Forelimb muscle (tissue), 1 donor: ENCODE measurements around the gene IPO9. TPM values are rescaled to one million over a fixed set of nuclear protein-coding genes. Genes with fewer than 3 reads are reported as not detected.
"Not testable (repeated sequence)": the region's sequence is repeated elsewhere in the genome, so short reads cannot be mapped to it uniquely, and the experiment has no call there.

ENCODE experiments used
- DNase-seq: peaks from one replicate; pipeline ENCODE4 v3.0.0-alpha.2; 2013; ENCODE audit warnings: low read depth
- polyA plus RNA-seq: library from polyadenylated mRNA; unstranded; fragments of 120-200 nt; gene quantifications from one replicate; pipeline ENCODE4 v1.2.1, GENCODE V29; 2013; ENCODE audit not compliant: insufficient read length

Gene IPO9
- polyA plus RNA-seq, 1 donor = 41.0 TPM

DNA sequence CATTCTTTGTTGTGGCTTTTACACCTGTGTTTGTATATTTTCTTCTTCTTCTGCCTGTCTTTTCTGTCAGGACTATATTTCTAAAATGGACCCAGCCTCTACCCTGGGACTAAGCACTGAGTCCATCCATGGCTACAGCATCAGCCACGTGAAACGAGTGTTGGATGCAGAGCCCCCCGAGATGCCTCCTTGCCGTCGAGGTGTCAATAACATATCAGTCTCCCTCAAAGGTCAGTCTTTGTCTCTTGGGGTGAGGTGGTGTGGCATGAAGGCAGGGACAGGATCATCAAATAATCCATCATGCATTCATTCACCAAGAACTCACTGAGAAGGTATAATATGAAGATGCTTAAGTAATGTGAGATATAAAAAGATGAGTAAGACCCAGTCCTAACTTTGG lies 19.1 kb upstream of the IPO9 start:
- no peak for DNase-seq

DNA sequence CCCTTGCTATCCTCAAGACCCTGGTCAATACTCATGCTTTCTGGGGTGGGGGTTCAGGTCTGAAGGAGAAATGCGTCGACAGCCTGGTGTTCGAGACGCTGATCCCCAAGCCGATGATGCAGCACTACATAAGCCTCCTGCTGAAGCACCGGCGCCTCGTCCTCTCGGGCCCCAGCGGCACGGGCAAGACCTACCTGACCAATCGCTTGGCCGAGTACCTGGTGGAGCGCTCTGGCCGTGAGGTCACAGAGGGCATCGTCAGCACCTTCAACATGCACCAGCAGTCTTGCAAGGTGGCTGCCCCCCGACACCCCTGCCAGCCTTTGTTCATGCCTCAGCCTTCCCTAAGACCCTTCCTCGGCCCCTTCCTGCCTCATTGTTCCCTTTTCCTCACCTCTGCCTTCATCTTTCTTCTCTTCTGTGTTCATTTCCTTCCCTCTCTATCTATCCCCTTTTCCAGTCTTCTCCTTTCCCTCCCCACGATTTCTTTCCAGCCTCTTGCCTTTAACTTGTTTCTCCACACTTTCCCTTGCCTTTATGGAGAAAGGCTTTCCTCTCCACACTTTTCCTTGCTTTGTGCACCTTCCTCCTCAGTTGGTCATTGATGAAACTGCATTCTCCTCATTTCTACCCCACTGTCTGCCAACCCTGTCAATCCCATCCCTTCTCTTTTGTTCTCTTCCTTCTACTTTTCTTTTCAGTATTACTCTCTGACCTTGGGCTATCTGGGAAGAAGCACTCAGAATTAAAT lies 18.3 kb upstream of the IPO9 start:
- no peak for DNase-seq

DNA sequence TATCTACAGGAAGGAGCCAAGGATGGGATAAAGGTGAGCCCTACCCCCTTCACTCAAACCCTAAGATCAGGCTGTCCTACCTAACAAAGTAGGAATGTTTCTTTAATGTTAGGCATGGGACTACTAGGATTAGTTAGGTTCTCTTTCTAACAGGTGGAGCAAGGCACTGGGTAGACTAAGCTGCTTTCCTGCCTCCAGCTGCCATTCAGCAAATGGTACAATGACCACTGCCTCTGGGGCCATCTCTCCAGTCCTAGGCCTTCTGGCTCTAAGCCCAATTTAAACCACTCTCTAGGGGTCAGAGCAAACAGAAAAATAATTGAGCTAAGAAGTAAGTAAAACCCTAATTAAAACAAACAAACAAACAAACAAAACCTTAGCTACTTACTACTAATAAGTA lies 15.7 kb upstream of the IPO9 start:
- DNase-seq = no peak

DNA sequence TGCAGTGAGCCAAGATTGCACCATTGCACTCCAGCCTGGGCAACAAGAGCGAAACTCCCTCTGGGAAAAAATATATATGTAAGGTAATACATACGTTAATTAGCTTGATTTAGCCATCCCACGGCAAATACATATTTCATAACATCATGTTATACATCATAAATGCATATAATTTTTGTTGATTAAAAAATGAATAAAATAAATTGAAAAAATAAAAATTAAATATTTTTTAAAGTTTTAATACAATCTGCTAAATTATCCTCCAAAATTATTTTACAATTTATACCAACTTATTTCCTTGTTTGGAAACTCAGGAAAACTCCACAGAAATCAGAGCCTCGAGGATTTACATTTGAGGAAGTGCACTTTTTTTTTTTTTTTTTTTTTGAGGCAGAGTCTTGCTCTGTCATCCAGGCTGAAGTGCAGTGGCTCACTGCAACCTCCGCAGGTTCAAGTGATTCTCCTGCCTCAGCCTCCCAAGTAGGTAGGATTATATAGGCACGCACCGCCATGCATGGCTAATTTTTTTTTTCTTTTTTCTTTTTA lies 12.6 kb upstream of the IPO9 start:
- DNase-seq = no peak

DNA sequence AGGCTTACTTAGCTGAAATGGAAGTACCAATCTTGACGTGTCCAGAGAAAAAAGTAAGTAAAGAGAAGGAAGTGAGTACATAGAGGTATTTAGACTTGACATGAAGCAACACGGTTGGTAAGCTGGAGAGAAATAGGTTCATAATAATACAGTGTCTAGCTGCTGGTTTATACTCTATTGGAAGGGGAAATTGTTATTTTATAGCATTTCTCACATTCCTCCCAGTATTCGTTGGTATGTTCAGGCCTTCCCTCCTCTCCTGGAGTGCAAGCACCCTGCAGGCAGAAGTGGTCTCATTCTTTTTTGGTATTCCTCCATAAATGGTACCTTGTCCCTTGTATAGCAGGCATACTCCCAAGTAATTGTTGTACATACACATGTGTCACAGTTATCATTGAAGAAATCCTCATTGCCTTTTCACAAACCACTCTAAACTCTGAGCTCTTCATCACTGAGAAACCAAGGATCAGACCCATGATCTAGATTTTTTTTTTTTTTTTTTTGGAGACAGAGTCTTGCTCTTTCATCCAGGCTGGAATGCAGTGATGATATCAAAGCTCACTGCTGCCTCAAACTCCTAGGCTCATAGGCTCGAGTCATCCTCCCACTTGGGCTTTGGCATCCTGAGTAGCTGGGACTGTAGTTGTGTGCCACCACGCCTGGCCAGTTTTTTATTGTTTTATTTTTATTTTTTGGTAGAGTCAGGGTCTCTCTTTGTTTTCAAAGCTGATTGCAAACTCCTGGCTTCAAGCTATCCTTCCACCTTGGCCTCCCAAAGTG lies 9.8 kb upstream of the IPO9 start:
- no peak for DNase-seq

DNA sequence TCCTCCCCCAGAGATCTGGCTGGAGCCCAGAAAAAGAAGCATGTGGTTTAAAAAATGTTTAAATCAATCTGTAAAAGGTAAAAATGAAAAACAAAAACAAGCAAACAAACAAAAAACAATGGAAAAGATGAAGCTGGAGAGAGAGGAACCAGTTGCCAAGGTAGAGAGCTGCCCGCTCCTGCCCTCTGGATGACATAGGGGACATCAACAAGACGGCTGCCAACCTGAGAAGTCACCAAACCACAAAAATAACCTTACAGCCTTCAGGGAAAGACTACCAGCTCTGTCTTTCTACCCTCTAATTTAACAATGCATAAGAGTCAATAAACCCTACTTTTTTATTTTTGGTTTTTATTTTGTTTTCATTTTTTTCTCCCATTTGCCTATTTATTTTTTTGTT lies 8.5 kb upstream of the IPO9 start:
- no peak for DNase-seq

DNA sequence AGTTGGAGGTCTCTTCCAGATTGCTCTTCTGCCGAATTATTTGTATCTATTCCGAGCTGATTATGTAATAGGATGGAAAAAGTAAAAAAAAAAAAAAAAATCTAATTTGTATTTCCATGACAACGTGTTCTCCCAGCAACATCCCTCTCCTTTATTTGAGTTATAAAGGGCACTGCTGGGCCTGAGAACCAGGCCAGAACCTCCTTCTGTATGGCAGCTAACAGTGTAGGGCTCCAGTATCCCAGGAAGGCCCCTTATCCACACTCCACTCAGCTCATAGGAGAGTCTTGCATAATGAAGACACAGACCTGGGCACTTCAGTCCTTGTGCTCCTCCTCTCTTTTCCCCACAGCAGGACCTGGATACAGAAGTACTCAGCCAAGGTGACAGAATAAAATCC lies 3.7 kb upstream of the IPO9 start:
- DNase-seq = no peak

DNA sequence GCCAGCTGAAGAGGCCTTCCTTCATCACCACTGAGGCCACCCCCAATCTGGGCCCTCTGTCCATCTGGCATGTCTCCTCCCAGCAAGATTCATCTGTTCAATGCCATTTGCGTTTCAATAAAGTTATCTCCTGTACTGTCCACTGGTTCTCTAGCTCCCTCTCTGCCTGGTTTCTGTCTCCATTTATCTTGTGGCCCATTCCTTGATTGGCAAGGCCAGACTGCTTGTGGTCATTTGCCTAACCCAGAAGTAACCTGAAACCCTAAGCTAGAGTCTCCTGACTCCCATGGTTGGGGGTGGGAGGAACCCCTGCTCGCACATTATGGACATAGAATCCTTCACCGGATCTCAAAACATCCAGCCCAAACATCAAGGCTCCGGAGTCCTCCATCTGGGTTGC lies 2.1 kb upstream of the IPO9 start:
- DNase-seq = no peak

DNA sequence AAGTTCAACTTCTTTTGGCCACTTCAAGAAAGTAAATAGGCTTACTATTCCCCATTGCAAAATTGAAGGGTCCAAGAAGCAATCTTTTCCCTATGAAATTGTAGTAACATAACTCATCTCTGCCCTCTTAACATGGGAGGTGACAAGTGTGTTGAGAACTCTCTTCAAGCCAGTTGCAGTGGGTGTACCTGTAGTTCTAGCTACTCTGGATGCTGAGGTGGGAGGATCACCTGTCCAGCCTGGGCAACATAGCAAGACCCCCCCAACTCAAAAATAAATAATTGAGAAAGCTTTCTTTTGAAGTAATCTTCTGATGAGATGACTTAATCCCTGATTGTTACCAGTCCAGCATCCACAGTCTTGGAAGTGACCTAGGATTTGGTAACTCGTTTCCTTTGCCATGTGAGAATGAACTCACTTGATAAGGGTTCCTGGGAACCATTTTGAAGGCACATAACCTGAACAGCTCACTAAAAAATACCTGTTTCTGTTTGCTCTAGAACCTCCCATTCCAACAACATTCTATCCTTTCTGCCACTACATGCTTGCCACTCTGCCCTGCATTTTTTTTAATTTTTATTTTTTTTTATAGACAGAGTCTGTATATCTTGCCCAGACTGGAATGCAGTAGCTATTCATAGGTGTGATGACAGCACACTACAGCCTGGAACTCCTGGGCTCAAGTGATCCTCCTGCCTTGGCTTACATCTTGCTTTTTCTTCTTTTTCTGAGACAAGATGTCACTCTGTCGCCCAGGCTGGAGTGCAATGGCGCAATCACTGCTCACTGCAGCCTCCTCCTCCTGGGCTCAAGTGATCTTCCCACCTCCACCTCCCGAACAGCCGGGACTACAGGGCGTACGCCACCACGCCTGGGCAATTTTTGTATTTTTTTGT lies 1.4 kb upstream of the IPO9 start:
- DNase-seq = no peak

DNA sequence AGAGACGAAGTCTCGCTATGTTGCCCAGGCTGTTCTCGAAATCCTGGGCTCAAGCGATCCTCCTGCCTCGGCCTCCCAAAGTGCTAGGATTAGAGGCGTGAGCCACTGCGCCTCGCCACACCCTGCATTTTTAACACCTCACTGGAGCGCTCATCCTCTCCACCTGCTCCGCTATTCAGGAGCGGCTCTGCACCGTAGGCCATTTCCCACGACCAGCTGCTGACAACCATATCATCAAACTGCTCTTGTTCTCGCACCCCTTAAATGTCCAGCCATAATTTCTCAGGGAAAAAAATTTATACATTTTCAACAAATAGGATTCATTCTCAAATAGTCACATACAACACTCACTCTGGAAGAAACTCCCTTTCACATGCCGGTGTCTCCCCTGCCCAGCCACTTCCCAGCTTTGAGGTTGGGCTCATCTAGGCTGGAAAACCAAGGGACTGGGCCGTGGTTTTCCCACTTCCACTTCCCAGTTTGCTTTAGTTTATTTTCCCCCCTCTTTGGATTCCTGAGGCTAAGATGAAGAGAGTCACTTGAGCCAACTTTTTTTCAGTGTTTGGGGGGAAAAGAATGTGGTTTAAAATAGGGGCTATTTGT lies 639 bp upstream of the IPO9 start:
- no peak for DNase-seq

DNA sequence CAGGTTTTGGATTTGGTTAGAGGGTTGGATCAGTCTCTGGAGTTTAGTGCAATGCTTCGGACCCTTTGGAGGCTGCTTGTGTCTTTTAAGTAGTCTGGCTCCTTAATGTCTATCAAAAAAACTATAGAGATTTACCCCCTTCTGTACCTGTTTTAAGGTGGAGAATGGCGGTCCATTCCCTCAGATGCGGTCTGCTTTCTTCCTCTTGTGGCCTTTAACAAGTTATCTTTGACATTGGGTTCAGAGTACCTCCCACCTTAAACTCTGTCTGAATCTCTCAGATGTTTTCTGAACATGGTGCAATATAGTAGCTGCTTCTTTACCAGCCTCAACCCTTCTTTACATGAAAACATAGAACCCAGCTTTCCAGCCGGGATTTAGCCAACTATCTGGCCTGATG lies 2.4 kb downstream of the IPO9 start:
- DNase-seq = no peak

DNA sequence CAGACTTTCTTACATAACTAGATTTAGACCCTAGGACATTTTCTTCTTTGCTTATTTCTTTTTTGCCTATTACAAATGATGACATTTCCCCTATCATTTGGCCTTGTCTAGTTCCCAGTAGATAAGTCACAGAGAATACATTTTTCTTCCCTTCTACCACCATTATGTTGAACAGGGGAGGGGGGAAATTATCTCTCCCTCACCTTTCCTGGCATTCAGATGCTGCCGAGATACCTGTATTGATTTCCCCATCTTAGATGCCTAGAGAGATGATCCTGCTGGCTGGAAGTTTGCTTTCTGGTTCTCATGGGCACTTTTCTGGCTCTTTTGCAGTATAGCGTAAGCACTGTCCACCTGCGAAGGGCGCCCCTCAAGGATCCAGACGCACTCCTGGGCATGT lies 5.7 kb downstream of the IPO9 start:
- DNase-seq = no peak

DNA sequence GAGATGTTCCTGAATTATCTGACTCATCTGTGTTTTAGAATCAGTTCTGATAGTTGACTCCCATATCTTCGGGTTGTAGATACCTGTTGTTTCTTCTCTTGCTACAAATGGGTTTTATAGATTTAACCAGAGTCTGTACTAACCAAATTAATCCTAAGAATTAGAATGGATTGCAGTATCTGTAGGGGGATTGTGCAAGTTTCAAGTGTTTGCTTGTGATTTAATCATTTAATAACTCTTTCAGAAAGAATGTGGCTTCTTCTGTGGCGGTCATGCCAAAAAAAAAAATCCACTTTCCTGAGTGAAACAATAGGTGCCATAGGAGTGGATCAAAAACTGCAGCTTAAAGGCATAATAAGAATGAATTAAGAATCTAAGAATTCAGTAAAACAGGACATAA lies 9.4 kb downstream of the IPO9 start:
- no peak for DNase-seq

DNA sequence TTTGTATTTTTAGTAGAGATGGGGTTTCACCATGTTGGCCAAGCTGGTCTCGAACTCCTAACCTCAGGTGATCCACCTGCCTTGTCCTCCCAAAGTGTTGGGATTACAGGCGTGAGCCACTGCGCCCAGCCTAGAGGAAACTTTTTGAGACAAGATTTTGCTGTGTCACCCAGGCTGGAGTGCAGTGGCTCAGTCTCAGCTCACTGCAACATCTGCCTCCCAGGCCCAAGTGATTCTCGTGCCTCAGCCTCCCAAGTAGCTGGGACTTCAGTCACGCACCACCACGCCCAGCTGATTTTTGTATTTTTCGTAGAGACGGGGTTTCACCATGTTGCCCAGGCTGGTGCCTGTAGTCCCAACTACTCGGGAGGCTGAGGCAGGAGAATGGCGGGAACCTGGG lies 10.1 kb downstream of the IPO9 start:
- not testable (repeated sequence) for DNase-seq

DNA sequence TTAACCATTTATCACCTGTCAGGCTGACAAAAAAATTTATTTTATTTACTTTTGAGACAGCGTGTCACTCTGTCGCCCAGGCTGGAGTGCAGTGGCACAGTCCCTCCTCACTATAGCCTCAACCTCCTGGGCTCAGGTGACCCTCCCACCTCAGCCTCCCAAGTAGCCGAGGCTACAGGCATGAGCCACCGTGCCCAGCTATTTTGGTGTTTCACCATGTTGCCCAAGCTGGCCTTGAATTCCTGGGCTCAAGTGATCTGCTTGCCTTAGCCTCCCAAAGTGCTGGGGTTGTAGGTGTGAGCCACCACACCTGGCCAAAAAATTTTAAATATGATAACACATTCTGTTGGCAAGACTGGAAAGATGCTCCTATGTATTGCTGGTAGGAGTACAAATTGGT lies 11.1 kb downstream of the IPO9 start:
- DNase-seq = no peak

DNA sequence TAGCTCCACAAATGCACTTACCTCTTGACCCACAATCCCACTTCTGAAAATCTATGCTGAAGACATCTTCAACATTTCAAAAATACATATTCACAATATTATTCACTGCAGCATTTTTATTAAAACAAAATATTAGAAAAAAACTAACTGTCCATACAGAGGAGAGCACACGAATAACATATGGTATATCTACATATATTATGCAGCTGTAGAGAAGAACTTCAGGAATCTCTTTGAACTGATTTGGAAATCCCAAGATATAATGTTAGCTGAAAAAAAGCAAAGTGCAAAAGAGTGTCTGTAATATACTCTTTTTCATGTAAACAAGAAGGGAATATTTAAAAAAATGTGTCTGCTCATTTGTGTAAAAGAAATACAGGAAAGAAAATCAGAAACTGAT lies 11.5 kb downstream of the IPO9 start:
- DNase-seq = no peak

DNA sequence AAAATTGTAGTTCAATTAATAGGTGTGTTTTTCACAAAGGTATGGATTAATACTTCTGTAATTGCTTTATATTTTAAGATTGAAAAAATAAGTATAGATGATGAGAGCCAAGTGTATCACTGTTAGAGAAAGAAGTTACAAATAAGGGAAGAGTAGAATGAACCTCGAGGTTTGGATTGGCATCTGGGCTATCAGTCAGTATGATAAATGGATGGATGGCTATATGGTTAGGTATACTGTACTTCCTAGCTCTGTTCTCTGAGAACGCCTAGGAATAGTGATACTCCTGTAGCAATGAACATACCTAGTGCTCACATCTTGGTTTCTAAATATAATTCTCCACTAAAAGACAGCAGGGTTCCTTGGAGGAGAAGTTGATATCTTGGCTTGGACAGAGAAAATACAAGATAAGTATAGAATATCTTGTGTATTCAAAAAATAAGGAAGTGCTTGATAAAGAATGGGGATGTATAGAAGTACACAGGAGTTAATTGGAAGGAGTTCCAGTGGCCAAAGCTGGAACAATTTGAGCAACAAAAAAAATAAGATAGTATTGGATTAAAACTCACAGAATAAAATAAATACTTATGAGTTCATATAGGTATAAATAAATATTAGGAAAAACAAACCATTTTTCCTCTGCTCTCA lies 12.4 kb downstream of the IPO9 start:
- DNase-seq = no peak

DNA sequence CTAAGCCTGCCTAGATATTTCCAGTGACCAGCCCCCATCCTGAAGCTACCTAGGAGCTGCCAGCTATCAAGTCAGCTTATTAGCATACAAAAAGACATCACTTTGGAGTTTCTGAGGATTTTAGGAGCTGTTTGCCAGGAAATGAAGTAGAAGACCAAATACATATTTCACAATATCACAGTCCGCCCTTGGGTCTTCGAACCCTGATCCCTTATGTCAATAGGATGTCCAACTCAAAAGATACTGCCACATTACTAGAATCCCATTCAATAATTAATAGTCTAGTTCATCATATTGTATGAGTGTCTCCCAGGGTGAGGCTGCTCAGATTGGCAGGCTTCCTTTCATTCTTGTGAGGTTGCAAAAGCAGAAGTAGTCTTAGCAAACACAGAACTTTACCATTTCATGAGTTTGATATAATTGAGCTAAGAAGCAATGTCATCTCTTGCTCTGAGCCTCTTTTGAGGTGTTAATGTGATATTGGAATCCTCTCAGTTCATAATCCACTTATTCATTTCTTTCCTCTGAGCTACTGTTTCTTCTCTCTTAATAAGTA lies 13.6 kb downstream of the IPO9 start:
- no peak for DNase-seq

DNA sequence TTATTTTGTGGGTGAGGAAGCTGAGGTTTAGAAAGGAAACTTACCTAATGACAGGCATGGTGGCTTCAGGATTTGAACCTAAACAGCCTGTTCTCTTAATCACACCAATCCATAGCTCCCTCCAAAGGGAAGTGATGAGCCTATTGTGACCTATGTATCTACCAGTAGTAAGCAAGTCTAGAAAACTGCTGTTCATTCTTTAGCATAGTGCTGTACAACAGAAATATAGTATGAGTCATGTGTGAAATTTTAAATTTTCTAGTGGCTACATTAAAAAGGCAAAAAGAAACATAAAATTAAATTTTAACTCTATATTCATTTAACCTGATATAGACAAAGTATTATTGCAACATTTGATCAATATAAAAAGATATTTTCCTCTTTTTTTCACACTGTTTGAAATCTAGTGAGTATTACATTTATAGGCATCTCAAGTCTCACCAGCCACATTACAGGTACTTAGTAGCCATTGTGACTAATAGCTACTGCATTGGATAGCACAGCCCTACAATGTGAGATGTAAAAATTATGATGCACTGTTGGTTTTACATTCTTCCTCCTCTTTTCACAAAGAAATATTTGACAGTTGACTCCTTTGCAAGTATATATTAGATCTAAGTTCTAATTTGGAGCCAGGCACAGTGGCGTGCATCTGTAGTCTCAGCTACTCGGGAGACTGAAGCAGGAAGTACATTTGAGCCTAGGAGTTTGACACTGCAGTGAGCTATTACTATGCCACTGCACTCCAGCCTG lies 16.6 kb downstream of the IPO9 start:
- DNase-seq = no peak

DNA sequence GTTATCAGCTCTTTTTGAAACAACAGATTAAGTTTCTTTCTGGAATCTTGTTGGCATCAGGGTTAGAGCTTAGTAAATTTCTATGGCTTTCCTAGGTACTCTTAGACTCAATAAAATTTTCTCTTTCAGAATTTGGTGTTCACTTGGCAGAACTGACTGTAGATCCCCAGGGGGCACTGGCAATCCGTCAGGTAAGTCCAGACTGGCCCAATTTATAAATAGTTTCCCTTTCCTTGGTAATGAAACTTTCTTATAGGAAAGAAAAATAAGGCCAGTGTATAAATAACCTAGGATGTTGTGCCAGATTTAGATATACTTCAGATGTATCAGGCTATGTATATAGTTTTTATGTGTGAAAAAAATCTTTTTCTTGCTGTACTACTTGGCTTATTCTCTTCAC lies 18.2 kb downstream of the IPO9 start:
- DNase-seq = no peak
